ENCODE data around the gene RDX.

GRCh38 chr11:110268441-110268840, 28.0 kb downstream of the RDX start:
- TF ChIP-seq POLR2A (IDR thresholded peaks at IDR 0.05) (no peak), CTCF (IDR thresholded peaks at IDR 0.05 in 4 of 5, conservative IDR thresholded peaks at IDR 0.05 in 1 of 5) (no peak)
